Common myeloid progenitor, CD34-positive (primary cell): ENCODE results near the gene PHC2.

Experiments
- CTCF ChIA-PET: fragments of 350-600 bp; sonication (Branson Sonifier 250); formaldehyde crosslinking; loops from one replicate; lab custom pipeline; 2021; ENCODE audit warnings: antibody characterized with exemption; lab: Charles Lee
- POLR2A ChIA-PET: fragments of 350-600 bp; sonication (Branson Sonifier 250); formaldehyde crosslinking; loops from one replicate; lab custom pipeline; 2021; ENCODE audit warnings: antibody characterized with exemption; lab: Charles Lee
- DNase-seq, 3 donors: peaks; one replicate each; pipeline versions ENCODE4 v3.0.0 to v3.0.0-alpha.2; 2013
- H3K27ac ChIP-seq, 2 experiments: 1 replicate in 1 of 2; 2 replicates in 1 of 2; pipeline ENCODE4 v1.7.0; 2013; ENCODE audit warnings: inconsistent platforms in 2 of 2, low read length in 2 of 2, mild to moderate bottlenecking in 2 of 2, low read depth in 1 of 2, moderate library complexity in 1 of 2; ENCODE audit not compliant: severe bottlenecking in 2 of 2, insufficient read depth in 1 of 2, poor library complexity in 1 of 2
- H3K27me3 ChIP-seq, 5 experiments: replicated peaks in 2 of 5; 1 replicate in 3 of 5; 2 replicates in 2 of 5; pipeline versions ENCODE4 v1.6.1 to v1.7.0; 2013; ENCODE audit warnings: low read length in 4 of 5, mild to moderate bottlenecking in 2 of 5, moderate library complexity in 2 of 5, inconsistent platforms in 1 of 5; ENCODE audit not compliant: insufficient read depth in 5 of 5, control insufficient read depth in 4 of 5
- H3K36me3 ChIP-seq, 4 experiments: 1 replicate in 2 of 4; 2 replicates in 2 of 4; pipeline versions ENCODE4 v1.6.1 to v1.7.0; 2013; ENCODE audit warnings: low read length in 3 of 4, control low read depth in 1 of 4, mild to moderate bottlenecking in 1 of 4; ENCODE audit not compliant: control insufficient read depth in 4 of 4, insufficient read depth in 4 of 4
- H3K4me1 ChIP-seq, 4 experiments: 1 replicate in 3 of 4; 2 replicates in 1 of 4; pipeline versions ENCODE4 v1.6.1 to v1.7.1; 2013; ENCODE audit warnings: low read length in 3 of 4, mild to moderate bottlenecking in 3 of 4, control low read depth in 1 of 4, inconsistent platforms in 1 of 4, moderate library complexity in 1 of 4; ENCODE audit not compliant: control insufficient read depth in 4 of 4, insufficient read depth in 4 of 4; ENCODE audit errors: control extremely low read depth in 1 of 4
- H3K4me3 ChIP-seq, 7 experiments: 1 replicate in 4 of 7; 2 replicates in 3 of 7; pipeline versions ENCODE4 v1.5.1 to v1.7.0; 2013; ENCODE audit warnings: mild to moderate bottlenecking in 7 of 7, low read length in 6 of 7, moderate library complexity in 6 of 7, inconsistent platforms in 2 of 7, low read depth in 2 of 7, control low read depth in 1 of 7; ENCODE audit not compliant: insufficient read depth in 4 of 7, control insufficient read depth in 1 of 7; ENCODE audit errors: extremely low read depth in 1 of 7
- H3K9me3 ChIP-seq, 5 experiments: 1 replicate in 4 of 5; 2 replicates in 1 of 5; pipeline versions ENCODE4 v1.6.1 to v1.7.1; 2013; ENCODE audit warnings: low read length in 4 of 5, mild to moderate bottlenecking in 2 of 5, inconsistent platforms in 1 of 5, low read depth in 1 of 5, moderate library complexity in 1 of 5; ENCODE audit not compliant: control insufficient read depth in 4 of 5, insufficient read depth in 2 of 5; ENCODE audit errors: control extremely low read depth in 1 of 5
- whole genome bisulfite sequencing: methylation state at CpG from one replicate; pipeline ENCODE4 v1.1.5; 2013; ENCODE audit not compliant: insufficient coverage; 5-methylcytosine and 5-hydroxymethylcytosine counted together

The PHC2 gene

DNA sequence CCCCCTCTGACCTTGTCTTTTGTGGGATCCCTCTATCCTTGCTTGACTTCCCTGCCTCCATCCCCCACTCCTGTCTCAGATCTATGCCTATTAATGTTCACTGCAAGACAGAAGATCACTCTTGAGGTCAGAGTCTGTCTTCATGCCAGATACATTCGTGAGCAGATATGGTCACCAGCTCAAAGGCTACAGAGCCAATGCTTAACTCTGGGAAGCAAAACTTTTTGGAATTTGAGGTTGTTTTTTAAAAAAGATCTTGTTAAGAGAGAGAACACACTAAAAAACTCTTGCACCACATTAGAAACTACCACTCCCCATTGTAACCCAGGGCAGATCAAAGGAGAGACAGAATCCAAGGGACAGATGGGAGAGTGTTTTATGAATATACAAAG, 92.9 kb downstream of the PHC2 start:
- CTCF ChIA-PET = interaction anchor here (1.4 to 1.7 kb wide), 2 partner anchors 9 to 25 kb away, joined by 4 to 7 read pairs; no protein-coding TSS in a partner anchor
- Histone ChIP-seq H3K4me3 (peak overlapping the region in 1 of 7 experiments; percentile 35), H3K27ac (no peak overlapping the region), H3K4me1 (peaks cover 4 to 15% (median 8%) of the 10 kb centered on the region in 4 experiments), H3K36me3 (peaks cover 16 to 54% (median 27%) of the 10 kb centered on the region in 4 experiments), H3K9me3 (no peaks in the 10 kb centered on the region), H3K27me3 (no peaks in the 10 kb centered on the region)
- POLR2A ChIA-PET = no interaction called here
- 100% methylated on average over 1 of the region's 1 CpG for WGBS
- DNase-seq = no peak

DNA sequence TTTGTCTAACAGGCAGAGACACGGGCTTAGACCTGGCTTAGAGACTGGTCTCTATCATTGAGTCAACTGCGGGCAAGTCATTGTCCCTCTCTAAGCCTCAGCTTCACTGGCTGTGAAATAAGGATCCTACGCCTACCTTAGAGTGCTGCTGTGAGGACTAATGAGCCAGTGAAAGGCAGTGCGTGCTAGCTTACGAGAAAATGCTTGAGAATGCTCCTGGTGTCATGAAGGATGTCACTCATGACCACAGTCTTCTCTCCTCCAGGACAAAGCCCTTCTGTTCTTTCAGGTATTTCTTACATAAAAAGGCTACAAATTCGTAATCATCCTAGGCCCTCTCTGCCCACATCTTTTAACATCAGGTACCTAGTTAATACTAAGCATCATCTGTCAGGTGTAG, 93.5 kb downstream of the PHC2 start:
- 96% methylated on average over 5 of the region's 6 CpGs for WGBS
- DNase-seq = no peak
- Histone ChIP-seq H3K36me3 (peaks cover 19 to 54% (median 28%) of the 10 kb centered on the region in 4 experiments), H3K27me3 (no peaks in the 10 kb centered on the region), H3K9me3 (no peaks in the 10 kb centered on the region), H3K27ac (no peak overlapping the region), H3K4me1 (peaks cover 4 to 15% (median 6%) of the 10 kb centered on the region in 4 experiments), H3K4me3 (no peak overlapping the region)
- CTCF ChIA-PET = no interaction called here
- POLR2A ChIA-PET = interaction anchor here (0.6 kb wide), 1 partner anchor 27 kb away, joined by 3 read pairs; no protein-coding TSS in a partner anchor

DNA sequence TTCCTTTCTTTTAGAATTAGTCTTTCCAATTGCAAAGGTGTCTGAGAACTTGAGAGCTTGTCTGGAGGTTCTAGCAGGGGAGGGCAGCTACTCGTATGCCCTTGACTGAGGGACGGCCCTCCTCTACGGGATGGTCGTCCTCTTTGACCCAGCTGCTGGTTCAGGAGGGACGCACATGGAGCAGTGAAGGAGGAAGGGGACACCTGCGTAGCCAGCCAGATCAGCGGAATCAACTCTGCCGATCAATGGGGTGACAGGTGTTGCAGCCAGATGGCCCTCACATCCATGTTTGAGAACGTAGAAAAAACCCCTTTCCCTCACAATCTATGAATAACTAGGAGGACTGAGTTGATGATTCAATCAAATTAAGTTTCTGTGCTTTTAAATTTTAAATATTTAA, 94.3 kb downstream of the PHC2 start:
- POLR2A ChIA-PET = no interaction called here
- Histone ChIP-seq H3K4me1 (peaks cover 0 to 15% (median 5%) of the 10 kb centered on the region in 4 experiments), H3K27me3 (no peaks in the 10 kb centered on the region), H3K9me3 (no peaks in the 10 kb centered on the region), H3K27ac (no peak overlapping the region), H3K4me3 (no peak overlapping the region), H3K36me3 (peaks cover 17 to 54% (median 29%) of the 10 kb centered on the region in 4 experiments)
- 96% methylated on average over 5 of the region's 9 CpGs for WGBS
- no peak for DNase-seq
- CTCF ChIA-PET = no interaction called here

DNA sequence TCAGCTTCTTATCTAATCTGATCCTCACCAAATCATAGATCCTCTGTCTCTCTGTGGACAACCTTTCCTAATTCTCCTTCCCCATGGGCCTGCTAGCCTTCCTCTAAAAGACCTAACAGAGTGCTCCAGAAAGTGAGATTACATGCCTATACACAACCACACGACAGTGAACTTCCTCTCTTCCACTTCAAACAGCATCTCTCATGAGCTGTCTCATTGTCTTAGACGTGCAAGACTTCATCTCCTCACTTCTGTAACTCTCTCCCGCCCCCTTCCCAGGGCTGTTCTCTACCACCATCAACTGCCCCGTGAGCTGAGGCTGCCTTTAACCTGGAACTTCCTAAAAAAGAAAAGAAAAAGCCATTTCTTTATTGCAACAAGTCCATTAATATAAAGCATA, 95.9 kb downstream of the PHC2 start:
- no peak for DNase-seq
- Histone ChIP-seq H3K4me3 (no peak overlapping the region), H3K9me3 (no peaks in the 10 kb centered on the region), H3K27ac (no peak overlapping the region), H3K36me3 (peaks cover 25 to 57% (median 37%) of the 10 kb centered on the region in 4 experiments), H3K27me3 (no peaks in the 10 kb centered on the region), H3K4me1 (peaks cover 0 to 15% (median 5%) of the 10 kb centered on the region in 4 experiments)
- CTCF ChIA-PET = interaction anchor here (1.1 to 1.6 kb wide), 2 partner anchors 13 to 28 kb away, joined by 4 read pairs; no protein-coding TSS in a partner anchor
- 26% methylated on average over 2 of the region's 4 CpGs for WGBS
- POLR2A ChIA-PET = no interaction called here

DNA sequence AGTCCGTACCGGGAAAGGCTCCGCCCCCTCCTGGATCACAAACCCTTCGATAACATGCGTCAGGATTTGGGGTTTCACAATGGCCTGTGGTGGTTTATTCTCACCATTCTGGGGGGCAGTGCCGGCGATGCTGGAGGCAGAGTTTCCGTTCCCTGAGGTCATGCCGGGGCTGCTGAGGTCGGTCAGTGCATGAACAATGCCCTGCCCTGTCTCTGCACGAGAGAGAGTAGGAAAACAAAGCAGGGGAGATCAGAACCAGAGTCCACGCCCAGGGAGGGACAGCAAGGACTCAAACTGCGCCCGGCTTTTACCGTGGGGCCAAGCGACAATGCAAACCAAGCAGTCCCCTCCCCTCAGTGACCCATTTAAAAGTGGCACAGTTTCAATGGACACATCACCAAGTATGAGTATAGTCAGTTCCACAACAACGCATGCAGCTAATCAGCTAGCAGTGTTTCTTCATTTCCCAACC, 96.8 kb downstream of the PHC2 start:
- CTCF ChIA-PET = interaction anchor here (1.1 to 1.6 kb wide), 2 partner anchors 14 to 29 kb away, joined by 4 read pairs; no protein-coding TSS in a partner anchor
- H3K4me3 ChIP-seq = no peak overlapping the region
- peaks cover 28 to 66% (median 44%) of the 10 kb centered on the region in 4 experiments for H3K36me3 ChIP-seq
- WGBS = 85% methylated on average over 15 of the region's 17 CpGs
- H3K9me3 ChIP-seq = no peaks in the 10 kb centered on the region
- H3K4me1 ChIP-seq = peaks cover 0 to 8% (median 2%) of the 10 kb centered on the region in 4 experiments
- DNase-seq = no peak
- POLR2A ChIA-PET = no interaction called here
- H3K27ac ChIP-seq = no peak overlapping the region
- H3K27me3 ChIP-seq = no peaks in the 10 kb centered on the region

DNA sequence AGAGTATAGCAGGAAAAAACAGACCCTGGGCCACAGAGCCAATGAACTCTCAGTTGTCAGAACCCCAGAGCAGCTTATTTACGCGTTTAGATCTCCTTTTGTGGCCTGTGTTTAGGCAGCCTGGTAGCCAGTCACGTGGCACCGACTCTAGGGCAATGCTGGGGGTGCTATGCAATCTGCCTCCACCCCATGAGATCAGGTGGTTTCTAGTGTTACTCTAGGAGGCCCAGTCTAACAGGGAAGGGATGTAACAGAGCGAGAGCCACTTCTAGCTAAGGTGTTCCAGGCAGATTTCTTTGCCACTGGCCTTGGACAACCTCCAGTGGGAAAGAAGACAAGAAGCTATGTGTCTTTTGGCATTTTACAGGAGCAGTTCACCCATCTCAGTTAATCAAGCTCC, 98.0 kb downstream of the PHC2 start:
- peaks cover 0 to 7% (median 0%) of the 10 kb centered on the region in 4 experiments for H3K4me1 ChIP-seq
- peaks cover 38 to 73% (median 55%) of the 10 kb centered on the region in 4 experiments for H3K36me3 ChIP-seq
- no peak overlapping the region for H3K4me3 ChIP-seq
- no peak for DNase-seq
- H3K27me3 ChIP-seq = no peaks in the 10 kb centered on the region
- no peaks in the 10 kb centered on the region for H3K9me3 ChIP-seq
- CTCF ChIA-PET = interaction anchor here (1.0 kb wide), 1 partner anchor 37 kb away, joined by 3 read pairs; no protein-coding TSS in a partner anchor
- 98% methylated on average over 5 of the region's 5 CpGs for WGBS
- POLR2A ChIA-PET = no interaction called here
- no peak overlapping the region for H3K27ac ChIP-seq

DNA sequence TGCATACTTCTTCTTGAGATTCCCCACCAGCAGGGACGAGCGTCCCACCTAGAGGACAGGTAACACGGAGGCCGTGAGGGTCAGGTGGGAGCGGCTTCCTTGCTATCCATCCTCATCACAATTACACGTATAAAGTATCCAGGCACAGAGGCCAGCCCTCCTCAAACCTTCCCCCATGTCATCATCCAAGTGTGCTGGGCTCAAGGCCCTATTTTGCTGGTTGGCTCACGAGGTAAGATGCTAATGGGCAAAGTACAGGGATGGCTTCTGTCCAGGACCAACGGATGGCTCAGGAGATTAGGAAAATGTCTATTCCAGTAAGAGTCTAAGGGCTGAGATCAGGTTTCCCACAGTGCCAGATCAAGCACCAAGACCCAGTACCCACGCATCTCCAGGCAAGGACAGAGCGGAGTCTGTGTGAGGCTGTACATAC, 98.5 kb downstream of the PHC2 start:
- WGBS = 86% methylated on average over 5 of the region's 10 CpGs
- H3K9me3 ChIP-seq = no peaks in the 10 kb centered on the region
- no peak for DNase-seq
- H3K36me3 ChIP-seq = peaks cover 41 to 77% (median 58%) of the 10 kb centered on the region in 4 experiments
- no peaks in the 10 kb centered on the region for H3K27me3 ChIP-seq
- no peak overlapping the region for H3K4me3 ChIP-seq
- POLR2A ChIA-PET = no interaction called here
- peaks cover 0 to 7% (median 0%) of the 10 kb centered on the region in 4 experiments for H3K4me1 ChIP-seq
- H3K27ac ChIP-seq = no peak overlapping the region
- CTCF ChIA-PET = interaction anchor here (1.0 kb wide), 1 partner anchor 36 kb away, joined by 3 read pairs; no protein-coding TSS in a partner anchor
